Hematopoietic multipotent progenitor cell treated with erythropoietin and hydrocortisone succinate and interleukin-3 and kit ligand, for 4 days (in vitro differentiated cells): Measurements from ENCODE around the gene SLC13A2.

Source experiments
- DNase-seq: peaks from one replicate; pipeline ENCODE4 v3.0.0-alpha.2; 2015

Gene SLC13A2

GRCh38 chr17:28540231-28540630, 66.8 kb downstream of the SLC13A2 start:
- no peak for DNase-seq

GRCh38 chr17:28541439-28541838, 68.0 kb downstream of the SLC13A2 start:
- no peak for DNase-seq

DNA sequence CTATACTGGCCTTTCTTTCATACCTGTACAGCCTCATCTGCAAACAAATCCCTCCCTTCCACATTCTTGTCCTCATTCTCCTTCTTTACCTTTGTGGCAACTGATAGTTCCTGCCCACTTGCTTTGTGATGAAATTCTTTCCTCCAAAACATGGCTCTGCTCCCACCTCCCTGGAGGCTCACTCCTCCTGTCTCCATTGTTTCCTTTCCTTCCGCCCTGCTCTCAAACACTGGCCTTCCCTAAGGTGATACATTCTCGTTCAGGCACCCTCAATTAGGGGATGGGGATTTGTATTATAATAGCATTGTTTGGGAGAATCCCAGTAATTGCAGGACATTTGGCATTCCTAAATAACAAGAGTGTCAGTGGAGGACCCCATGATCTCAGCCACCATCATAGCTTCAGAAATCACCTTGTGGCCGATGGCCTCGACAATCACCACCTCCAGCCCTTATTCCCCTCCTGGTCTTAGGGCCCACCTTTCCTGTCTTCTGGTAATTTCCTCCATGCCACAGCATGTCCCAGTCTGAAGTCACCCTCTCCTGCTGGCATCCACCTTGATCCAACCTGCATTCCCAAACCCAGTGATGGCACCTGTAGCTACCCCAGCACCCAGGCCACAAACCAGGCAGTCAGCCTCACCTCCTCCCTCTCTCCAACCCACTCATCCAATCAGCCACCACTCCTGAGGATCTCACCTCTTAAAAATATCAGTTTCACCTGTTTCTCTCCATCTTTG, 71.1 kb downstream of the SLC13A2 start:
- DNase-seq: no peak

GRCh38 chr17:28545141-28545503, 71.7 kb downstream of the SLC13A2 start:
- DNase-seq: no peak

- DNase-seq: no peak
Measured at GRCh38 chr17:28545787-28546415, 72.5 kb downstream of the SLC13A2 start.

GRCh38 chr17:28547096-28547622, 73.7 kb downstream of the SLC13A2 start:
- no peak for DNase-seq
